GM13977 (cell line): ENCODE results near the gene FFAR1.

Source experiments
- DNase-seq: peaks from one replicate; pipeline ENCODE4 v3.0.0; 2012; ENCODE audit warnings: low spot score
- CTCF ChIP-seq: IDR thresholded peaks from 2 replicates; pipeline ENCODE4 v1.5.1; 2012; ENCODE audit warnings: mild to moderate bottlenecking, control low read depth; ENCODE audit not compliant: insufficient read depth; ENCODE audit errors: extremely low read depth, missing control alignments
- in situ Hi-C: fragments of 300-500 bp; cut with MboI; formaldehyde crosslinking; loops from one replicate; pipeline ENCODE4 v1.12.0; 2022; ENCODE audit warnings: low sequenced_read_pairs, low pct_unique_long_range_greater_than_20kb, mixed read lengths, inconsistent platforms; ENCODE audit not compliant: unreplicated experiment

Gene FFAR1

DNA sequence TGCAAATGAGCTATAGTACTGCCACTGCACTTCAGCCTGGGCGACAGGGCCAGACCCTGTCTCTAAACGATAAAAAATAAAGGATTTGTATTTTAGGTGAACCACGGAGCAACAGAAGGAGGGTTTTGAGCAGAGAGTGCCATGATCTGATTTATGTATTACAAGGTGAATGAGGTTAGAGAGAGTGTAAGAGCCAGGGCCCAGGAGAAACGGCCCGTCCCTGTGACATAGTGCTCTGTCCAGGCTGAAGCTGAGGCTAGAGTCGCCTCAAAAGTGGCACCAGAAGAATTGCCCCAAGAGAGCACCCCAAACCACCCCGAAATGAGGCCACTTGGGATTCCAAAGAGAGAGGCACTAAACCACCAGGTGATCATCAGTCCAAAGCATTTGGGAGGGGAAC, 38.8 kb upstream of the FFAR1 start:
- in situ Hi-C loops, result no loop called here
- no peak for TF ChIP-seq CTCF
- DNase-seq, result no peak

- in situ Hi-C loops, result no loop called here
- no peak for DNase-seq
- TF ChIP-seq CTCF, result no peak
Observed at GRCh38 chr19:35309481-35310279, 38.0 kb upstream of the FFAR1 start.

- TF ChIP-seq CTCF, result no peak
- no peak for DNase-seq
- in situ Hi-C loops, result no loop called here
Observed at GRCh38 chr19:35310331-35310730, 37.4 kb upstream of the FFAR1 start.

DNA sequence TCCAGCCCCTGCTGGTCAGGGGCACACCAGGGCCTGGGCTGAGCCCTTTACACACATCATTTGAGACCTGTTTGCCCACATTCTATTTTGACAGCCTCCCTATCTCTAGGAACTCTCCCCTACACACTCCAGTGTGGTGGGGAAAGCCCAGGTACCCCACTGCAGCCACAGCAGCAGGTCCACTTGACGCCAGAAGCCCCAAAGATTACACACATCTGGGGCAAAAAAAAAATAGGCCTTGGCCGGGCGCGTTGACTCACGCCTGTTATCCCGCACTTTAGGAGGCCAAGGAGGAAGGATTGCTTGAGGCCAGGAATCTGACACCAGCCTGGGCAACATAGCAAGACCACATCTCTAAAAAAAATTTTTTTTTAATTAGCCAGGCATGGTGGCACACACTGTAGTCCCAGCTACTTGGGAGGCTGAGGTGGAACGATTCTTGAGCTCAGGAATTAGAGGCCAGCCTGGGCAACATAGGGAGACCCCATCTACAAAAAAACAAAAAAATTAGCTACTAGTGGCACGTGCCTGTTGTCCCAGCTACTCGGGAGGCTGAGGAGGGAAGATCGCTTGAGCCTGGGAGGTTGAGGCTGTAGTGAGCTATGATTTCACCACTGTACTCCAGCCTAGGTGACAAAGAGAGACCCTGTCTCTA, 36.8 kb upstream of the FFAR1 start:
- in situ Hi-C loops, result no loop called here
- no peak for DNase-seq
- TF ChIP-seq CTCF, result no peak

- TF ChIP-seq CTCF, result no peak
- in situ Hi-C loops, result no loop called here
- no peak for DNase-seq
Observed at GRCh38 chr19:35311901-35312665, 35.6 kb upstream of the FFAR1 start.

GRCh38 chr19:35313587-35313986, 34.1 kb upstream of the FFAR1 start:
- TF ChIP-seq CTCF, result no peak
- in situ Hi-C loops, result no loop called here
- no peak for DNase-seq
